Activated CD4-positive, alpha-beta memory T cell treated with anti-CD3 and anti-CD28 coated beads for 36 hours (primary cell): Measurements from ENCODE around the gene ARF3. TPM values are rescaled to one million over a fixed set of nuclear protein-coding genes. Genes with fewer than 3 reads are reported as not detected.

Experiments used
- CTCF ChIA-PET: fragments of 350-600 bp; sonication (Branson Sonifier 250); formaldehyde crosslinking; loops from one replicate; lab custom pipeline; 2021; ENCODE audit warnings: antibody characterized with exemption, inconsistent platforms; lab: Charles Lee
- POLR2A ChIA-PET: fragments of 350-600 bp; sonication (Branson Sonifier 250); formaldehyde crosslinking; loops from one replicate; lab custom pipeline; 2021; ENCODE audit warnings: antibody characterized with exemption; lab: Charles Lee
- DNase-seq: peaks from one replicate; pipeline ENCODE4 v3.0.0-alpha.2; 2020
- H3K27ac Mint-ChIP-seq: one replicate; pipeline ENCODE4 v1.8.0; 2021; ENCODE audit warnings: mixed read lengths
- H3K27me3 Mint-ChIP-seq: one replicate; pipeline ENCODE4 v1.8.0; 2021; ENCODE audit warnings: mixed read lengths
- H3K36me3 Mint-ChIP-seq: one replicate; pipeline ENCODE4 v1.8.0; 2021; ENCODE audit warnings: mixed read lengths
- H3K4me1 Mint-ChIP-seq: one replicate; pipeline ENCODE4 v1.8.0; 2021; ENCODE audit warnings: low read depth, mixed read lengths
- H3K4me3 Mint-ChIP-seq: one replicate; pipeline ENCODE4 v1.8.0; 2021; ENCODE audit warnings: mild to moderate bottlenecking, mixed read lengths
- H3K9me3 Mint-ChIP-seq: one replicate; pipeline ENCODE4 v1.8.0; 2021; ENCODE audit warnings: mixed read lengths
- intact Hi-C: fragments of 100-400 bp; cut with micrococcal nuclease; formaldehyde crosslinking; loops from one replicate; pipeline ENCODE4 v1.15.1; 2023
- total RNA-seq, 2 experiments: library from RNA; stranded (reverse); gene quantifications; one replicate each; pipeline ENCODE4 v1.2.3, GENCODE V29; 2021

Gene ARF3
- total RNA-seq = 100 to 1,000 TPM; 110 to 121 TPM

- peaks cover 6% of the 10 kb centered on the region for H3K36me3 Mint-ChIP-seq
- DNase-seq = peak; percentile 95
- peak within 1 kb of the TSS; percentile 86 for H3K4me3 Mint-ChIP-seq
- ChIA-PET CTCF (interaction anchor here (0.6 to 2.9 kb wide), 19 partner anchors 11 to 142 kb away, joined by 3 to 31 read pairs (median 5); partner anchors contain the start of genes DDX23, FKBP11 and WNT1), POLR2A (interaction anchor here (0.6 to 1.7 kb wide), 12 partner anchors 9 to 175 kb away, joined by 3 to 8 read pairs (median 3); partner anchors contain the start of genes FKBP11 and RND1)
- intact Hi-C loops = loop anchor here (1.0 kb wide), 3 partner anchors 14 to 61 kb away; partner anchors contain the start of genes PRKAG1 and WNT10B
- peak within 1 kb of the TSS; percentile 83 for H3K27ac Mint-ChIP-seq
- no peaks in the 10 kb centered on the region for H3K9me3 Mint-ChIP-seq
- H3K27me3 Mint-ChIP-seq = no peaks in the 10 kb centered on the region
- H3K4me1 Mint-ChIP-seq = peaks cover 28% of the 10 kb centered on the region
Measured at GRCh38 chr12:48957141-48958048, at the start of gene ARF3. TSS of gene ARF3 (minus strand) at chr12:48957487. CDS start at chr12:48941095, 16,392 bp downstream.

- H3K4me3 Mint-ChIP-seq = no peak overlapping the region
- no peak overlapping the region for H3K27ac Mint-ChIP-seq
- DNase-seq = no peak
- ChIA-PET CTCF (interaction anchor here (0.9 to 14.7 kb wide), 10 partner anchors 13 to 185 kb away, joined by 3 to 168 read pairs (median 4); partner anchors contain the start of genes DHH and WNT1), POLR2A (interaction anchor here (1.2 to 1.3 kb wide), 2 partner anchors 16 to 75 kb away, joined by 3 to 4 read pairs; partner anchors contain the start of gene FKBP11)
- peaks cover 29% of the 10 kb centered on the region for H3K4me1 Mint-ChIP-seq
- H3K9me3 Mint-ChIP-seq = no peaks in the 10 kb centered on the region
- intact Hi-C loops = no loop called here
- H3K27me3 Mint-ChIP-seq = peaks cover 28% of the 10 kb centered on the region
- peaks cover 39% of the 10 kb centered on the region for H3K36me3 Mint-ChIP-seq
Measured at GRCh38 chr12:49000346-49000745, 43.1 kb upstream of the ARF3 start.

GRCh38 chr12:48999371-49000131 is 42.3 kb upstream of the ARF3 start, which contains the start of gene DDN:
TSS of gene DDN (minus strand) at chr12:48999375. CDS start at chr12:48999287, 88 bp downstream.
- peaks cover 34% of the 10 kb centered on the region for H3K4me1 Mint-ChIP-seq
- POLR2A ChIA-PET = interaction anchor here (1.2 kb wide), 2 partner anchors 20 to 74 kb away, joined by 4 read pairs; partner anchors contain the start of gene FKBP11
- peaks cover 32% of the 10 kb centered on the region for H3K36me3 Mint-ChIP-seq
- H3K27ac Mint-ChIP-seq = peak within 1 kb of the TSS; percentile 39
- DNase-seq = peak; percentile 63
- intact Hi-C loops = loop anchor here (1.0 to 5.0 kb wide), 3 partner anchors 19 to 236 kb away; partner anchors contain the start of gene PRKAG1
- peaks cover 32% of the 10 kb centered on the region for H3K27me3 Mint-ChIP-seq
- H3K4me3 Mint-ChIP-seq = peak within 1 kb of the TSS; percentile 59
- H3K9me3 Mint-ChIP-seq = no peaks in the 10 kb centered on the region
- CTCF ChIA-PET = interaction anchor here (0.9 to 14.7 kb wide), 11 partner anchors 12 to 185 kb away, joined by 3 to 168 read pairs (median 4); partner anchors contain the start of genes DHH and WNT1

- H3K27me3 Mint-ChIP-seq = peaks cover 38% of the 10 kb centered on the region
- H3K4me1 Mint-ChIP-seq = peaks cover 34% of the 10 kb centered on the region
- POLR2A ChIA-PET = interaction anchor here (0.9 to 1.4 kb wide), 4 partner anchors 10 to 281 kb away, joined by 3 to 4 read pairs (median 4); partner anchors contain the start of gene FKBP11
- intact Hi-C loops = loop anchor here (1.0 to 5.0 kb wide), 3 partner anchors 20 to 237 kb away; partner anchors contain the start of gene PRKAG1
- H3K27ac Mint-ChIP-seq = no peak overlapping the region
- CTCF ChIA-PET = interaction anchor here (1.2 to 14.7 kb wide), 9 partner anchors 11 to 146 kb away, joined by 3 to 168 read pairs (median 18); partner anchors contain the start of genes PRKAG1 and WNT1
- peaks cover 25% of the 10 kb centered on the region for H3K36me3 Mint-ChIP-seq
- peak; percentile 35 for DNase-seq
- peak overlapping the region; percentile 54 for H3K4me3 Mint-ChIP-seq
- no peaks in the 10 kb centered on the region for H3K9me3 Mint-ChIP-seq
Measured at GRCh38 chr12:48998497-48999353, 41.4 kb upstream of the ARF3 start.

GRCh38 chr12:48997719-48998496 is 40.6 kb upstream of the ARF3 start:
- H3K4me3 Mint-ChIP-seq = peak overlapping the region; percentile 51
- CTCF ChIA-PET = interaction anchor here (1.0 to 14.7 kb wide), 21 partner anchors 8 to 145 kb away, joined by 3 to 168 read pairs (median 8); partner anchors contain the start of genes DDX23, PRKAG1, TUBA1B and WNT1
- peaks cover 34% of the 10 kb centered on the region for H3K4me1 Mint-ChIP-seq
- H3K27me3 Mint-ChIP-seq = peaks cover 42% of the 10 kb centered on the region
- intact Hi-C loops = loop anchor here (2.0 to 5.0 kb wide), 2 partner anchors 91 to 96 kb away; a partner anchor contains a TSS
- POLR2A ChIA-PET = interaction anchor here (0.9 to 1.4 kb wide), 6 partner anchors 10 to 280 kb away, joined by 3 to 5 read pairs (median 4); partner anchors contain the start of genes PRKAG1, TUBA1B and WNT1
- H3K9me3 Mint-ChIP-seq = no peaks in the 10 kb centered on the region
- peak; percentile 32 for DNase-seq
- peaks cover 17% of the 10 kb centered on the region for H3K36me3 Mint-ChIP-seq
- H3K27ac Mint-ChIP-seq = no peak overlapping the region

- DNase-seq = peak; percentile 80
- Mint-ChIP-seq H3K36me3 (peaks cover 10% of the 10 kb centered on the region), H3K4me1 (peaks cover 34% of the 10 kb centered on the region), H3K4me3 (peak overlapping the region; percentile 51), H3K27ac (no peak overlapping the region), H3K9me3 (no peaks in the 10 kb centered on the region), H3K27me3 (peaks cover 42% of the 10 kb centered on the region)
- ChIA-PET POLR2A (interaction anchor here (0.5 to 1.2 kb wide), 5 partner anchors 19 to 613 kb away, joined by 3 to 5 read pairs (median 3); partner anchors contain the start of genes PRKAG1, TUBA1B and WNT1), CTCF (interaction anchor here (0.7 to 14.7 kb wide), 32 partner anchors 9 to 292 kb away, joined by 3 to 168 read pairs (median 5); partner anchors contain the start of genes ARF3, DDX23, PRKAG1 and TUBA1B)
- intact Hi-C loops = loop anchor here (1.0 to 5.0 kb wide), 3 partner anchors 17 to 95 kb away; a partner anchor contains a TSS
Measured at GRCh38 chr12:48996794-48997718, 39.8 kb upstream of the ARF3 start.

GRCh38 chr12:48995086-48995879 is 38.0 kb upstream of the ARF3 start:
- H3K9me3 Mint-ChIP-seq = no peaks in the 10 kb centered on the region
- no peaks in the 10 kb centered on the region for H3K36me3 Mint-ChIP-seq
- no peak overlapping the region for H3K27ac Mint-ChIP-seq
- peak; percentile 72 for DNase-seq
- peaks cover 33% of the 10 kb centered on the region for H3K4me1 Mint-ChIP-seq
- intact Hi-C loops = loop anchor here (2.0 to 5.0 kb wide), 2 partner anchors 70 to 93 kb away; partner anchors contain the start of gene FKBP11
- ChIA-PET CTCF (interaction anchor here (0.6 to 14.7 kb wide), 12 partner anchors 8 to 181 kb away, joined by 3 to 168 read pairs (median 14); partner anchors contain the start of genes DHH, PRKAG1 and WNT1), POLR2A (no interaction called here)
- peaks cover 37% of the 10 kb centered on the region for H3K27me3 Mint-ChIP-seq
- H3K4me3 Mint-ChIP-seq = no peak overlapping the region
